GM21528 (cell line): ENCODE results near the gene LPIN1.

Experiments used
- ATAC-seq: cut with Tn5 transposase; IDR thresholded peaks from one replicate; pipeline ENCODE4 v1.9.1; 2021; ENCODE audit warnings: mild to moderate bottlenecking, moderate library complexity; ENCODE audit not compliant: unreplicated experiment, low FRiP score

LPIN1 gene

GRCh38 chr2:11861044-11861443, 114.6 kb downstream of the LPIN1 start:
- no peak for ATAC-seq

- no peak for ATAC-seq
Measured at GRCh38 chr2:11862049-11862448, 115.6 kb downstream of the LPIN1 start.

- ATAC-seq, result no peak
Measured at GRCh38 chr2:11863103-11863502, 116.7 kb downstream of the LPIN1 start.

- peak; percentile 45 for ATAC-seq
Measured at GRCh38 chr2:11863513-11864328, 117.3 kb downstream of the LPIN1 start.

- ATAC-seq, result no peak
Measured at GRCh38 chr2:11864724-11865123, 118.3 kb downstream of the LPIN1 start.

GRCh38 chr2:11865378-11865777, 118.9 kb downstream of the LPIN1 start:
- no peak for ATAC-seq

- no peak for ATAC-seq
Measured at GRCh38 chr2:11865805-11866204, 119.4 kb downstream of the LPIN1 start.

GRCh38 chr2:11866358-11867335, 120.2 kb downstream of the LPIN1 start:
- peak; percentile 29 for ATAC-seq

- ATAC-seq, result no peak
Measured at GRCh38 chr2:11867926-11868325, 121.5 kb downstream of the LPIN1 start.

- no peak for ATAC-seq
Measured at GRCh38 chr2:11869391-11869991, 123.1 kb downstream of the LPIN1 start.

GRCh38 chr2:11870064-11870463, 123.6 kb downstream of the LPIN1 start:
- ATAC-seq, result no peak

- ATAC-seq, result no peak
Measured at GRCh38 chr2:11870584-11870983, 124.2 kb downstream of the LPIN1 start.

GRCh38 chr2:11871421-11871820, 125.0 kb downstream of the LPIN1 start:
- ATAC-seq, result no peak

- no peak for ATAC-seq
Measured at GRCh38 chr2:11872247-11872947, 126.0 kb downstream of the LPIN1 start.

GRCh38 chr2:11872948-11873269, 126.5 kb downstream of the LPIN1 start:
- ATAC-seq, result no peak

GRCh38 chr2:11873356-11874154, 127.1 kb downstream of the LPIN1 start:
- no peak for ATAC-seq

- ATAC-seq, result no peak
Measured at GRCh38 chr2:11874861-11875260, 128.4 kb downstream of the LPIN1 start.

- ATAC-seq, result no peak
Measured at GRCh38 chr2:11875481-11875880, 129.0 kb downstream of the LPIN1 start.

- no peak for ATAC-seq
Measured at GRCh38 chr2:11876436-11876835, 130.0 kb downstream of the LPIN1 start.

GRCh38 chr2:11876889-11877288, 130.5 kb downstream of the LPIN1 start:
- ATAC-seq, result no peak
